Loucy (cell line): ENCODE data around the gene URI1.

Source experiments
- H2AFZ ChIP-seq: fragments of 200-600 bp; sonication (generic); 2 replicates; pipeline ENCODE4 v1.6.0; 2016; ENCODE audit warnings: antibody characterized with exemption, mild to moderate bottlenecking, low read length, moderate library complexity
- H3F3A ChIP-seq: fragments of 200-600 bp; 2 replicates; pipeline ENCODE4 v1.6.0; 2016; ENCODE audit warnings: antibody characterized with exemption, low read depth, mild to moderate bottlenecking
- H3K27me3 ChIP-seq: fragments of 200-600 bp; sonication (generic); 2 replicates; pipeline ENCODE4 v1.6.1; 2014; ENCODE audit warnings: low read length, mild to moderate bottlenecking; ENCODE audit not compliant: insufficient read depth, poor library complexity, severe bottlenecking
- H3K36me3 ChIP-seq: fragments of 200-600 bp; sonication (generic); 2 replicates; pipeline ENCODE4 v1.6.1; 2016; ENCODE audit warnings: low read length; ENCODE audit not compliant: insufficient read depth
- H3K4me1 ChIP-seq: fragments of 200-600 bp; sonication (generic); 2 replicates; pipeline ENCODE4 v1.5.1; 2014; ENCODE audit warnings: low read length, mild to moderate bottlenecking; ENCODE audit not compliant: insufficient read depth, poor library complexity, severe bottlenecking
- H3K4me2 ChIP-seq: fragments of 200-600 bp; sonication (generic); 2 replicates; pipeline ENCODE4 v1.6.0; 2014; ENCODE audit warnings: antibody characterized with exemption, low read length, low read depth, mild to moderate bottlenecking; ENCODE audit not compliant: poor library complexity, severe bottlenecking
- H3K4me3 ChIP-seq: fragments of 200-600 bp; sonication (generic); 2 replicates; pipeline ENCODE4 v1.5.1; 2014; ENCODE audit warnings: low read length, mild to moderate bottlenecking, mixed read lengths; ENCODE audit not compliant: poor library complexity, severe bottlenecking
- H3K79me2 ChIP-seq: fragments of 200-600 bp; sonication (generic); 2 replicates; pipeline ENCODE4 v1.6.1; 2014; ENCODE audit warnings: low read length; ENCODE audit not compliant: insufficient read depth
- H3K9ac ChIP-seq: fragments of 200-600 bp; sonication (generic); 2 replicates; pipeline ENCODE4 v1.6.0; 2014; ENCODE audit warnings: mild to moderate bottlenecking, low read depth, low read length, moderate library complexity; ENCODE audit not compliant: poor library complexity, severe bottlenecking
- H3K9me2 ChIP-seq: fragments of 200-600 bp; sonication (generic); replicated peaks from 2 replicates; pipeline ENCODE4 v1.6.1; 2016; ENCODE audit warnings: low read depth, low read length, mixed read lengths
- H3K9me3 ChIP-seq: fragments of 200-600 bp; sonication (generic); 2 replicates; pipeline ENCODE4 v1.6.1; 2014; ENCODE audit warnings: mild to moderate bottlenecking, antibody characterized with exemption, low read length, low read depth; ENCODE audit not compliant: insufficient read depth
- H4K20me1 ChIP-seq: fragments of 200-600 bp; sonication (generic); 2 replicates; pipeline ENCODE4 v1.6.0; 2014; ENCODE audit warnings: antibody characterized with exemption, low read length, mild to moderate bottlenecking; ENCODE audit not compliant: insufficient read depth, poor library complexity, severe bottlenecking
- EZH2phosphoT487 ChIP-seq: fragments of 200-600 bp; IDR thresholded peaks from 2 replicates; pipeline ENCODE4 v1.6.1; 2018; ENCODE audit warnings: antibody characterized with exemption, mild to moderate bottlenecking, moderate library complexity, borderline replicate concordance
- TF ChIP-seq, protein P1 (sequence below): fragments of 200-600 bp; sonication (generic); conservative IDR thresholded peaks from 2 replicates; pipeline ENCODE4 v1.5.1; 2014; ENCODE audit warnings: mild to moderate bottlenecking, antibody characterized with exemption, low read length

Gene URI1

DNA sequence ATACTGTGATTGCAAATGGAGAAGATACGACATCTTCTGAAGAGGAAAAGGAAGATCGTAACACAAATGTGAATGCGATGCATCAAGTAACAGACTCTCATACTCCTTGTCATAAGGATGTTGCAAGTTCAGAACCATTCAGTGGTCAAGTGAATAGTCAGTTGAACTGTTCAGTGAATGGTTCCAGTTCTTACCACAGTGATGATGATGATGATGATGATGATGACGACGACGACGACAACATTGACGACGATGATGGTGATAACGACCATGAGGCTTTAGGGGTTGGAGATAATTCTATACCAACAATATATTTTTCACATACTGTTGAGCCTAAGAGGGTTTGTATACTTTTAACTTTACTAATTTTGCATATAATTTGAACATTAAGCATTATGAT is 67.0 kb downstream of the URI1 start:
- peaks cover 18% of the 10 kb centered on the region for H3K79me2 ChIP-seq
- no peaks in the 10 kb centered on the region for H3K9me2 ChIP-seq
- no peak overlapping the region for H3K4me3 ChIP-seq
- peaks cover 37% of the 10 kb centered on the region for H4K20me1 ChIP-seq
- peaks cover 34% of the 10 kb centered on the region for H3K4me1 ChIP-seq
- no peak overlapping the region for H3K4me2 ChIP-seq
- TF ChIP-seq, protein P1, sequence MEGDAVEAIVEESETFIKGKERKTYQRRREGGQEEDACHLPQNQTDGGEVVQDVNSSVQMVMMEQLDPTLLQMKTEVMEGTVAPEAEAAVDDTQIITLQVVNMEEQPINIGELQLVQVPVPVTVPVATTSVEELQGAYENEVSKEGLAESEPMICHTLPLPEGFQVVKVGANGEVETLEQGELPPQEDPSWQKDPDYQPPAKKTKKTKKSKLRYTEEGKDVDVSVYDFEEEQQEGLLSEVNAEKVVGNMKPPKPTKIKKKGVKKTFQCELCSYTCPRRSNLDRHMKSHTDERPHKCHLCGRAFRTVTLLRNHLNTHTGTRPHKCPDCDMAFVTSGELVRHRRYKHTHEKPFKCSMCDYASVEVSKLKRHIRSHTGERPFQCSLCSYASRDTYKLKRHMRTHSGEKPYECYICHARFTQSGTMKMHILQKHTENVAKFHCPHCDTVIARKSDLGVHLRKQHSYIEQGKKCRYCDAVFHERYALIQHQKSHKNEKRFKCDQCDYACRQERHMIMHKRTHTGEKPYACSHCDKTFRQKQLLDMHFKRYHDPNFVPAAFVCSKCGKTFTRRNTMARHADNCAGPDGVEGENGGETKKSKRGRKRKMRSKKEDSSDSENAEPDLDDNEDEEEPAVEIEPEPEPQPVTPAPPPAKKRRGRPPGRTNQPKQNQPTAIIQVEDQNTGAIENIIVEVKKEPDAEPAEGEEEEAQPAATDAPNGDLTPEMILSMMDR, result no peak
- no peak for TF ChIP-seq EZH2phosphoT487
- H2AFZ ChIP-seq, result no peak overlapping the region
- peaks cover 13% of the 10 kb centered on the region for H3F3A ChIP-seq
- H3K27me3 ChIP-seq, result no peaks in the 10 kb centered on the region
- no peaks in the 10 kb centered on the region for H3K9me3 ChIP-seq
- no peak overlapping the region for H3K9ac ChIP-seq
- H3K36me3 ChIP-seq, result peaks cover 60% of the 10 kb centered on the region

DNA sequence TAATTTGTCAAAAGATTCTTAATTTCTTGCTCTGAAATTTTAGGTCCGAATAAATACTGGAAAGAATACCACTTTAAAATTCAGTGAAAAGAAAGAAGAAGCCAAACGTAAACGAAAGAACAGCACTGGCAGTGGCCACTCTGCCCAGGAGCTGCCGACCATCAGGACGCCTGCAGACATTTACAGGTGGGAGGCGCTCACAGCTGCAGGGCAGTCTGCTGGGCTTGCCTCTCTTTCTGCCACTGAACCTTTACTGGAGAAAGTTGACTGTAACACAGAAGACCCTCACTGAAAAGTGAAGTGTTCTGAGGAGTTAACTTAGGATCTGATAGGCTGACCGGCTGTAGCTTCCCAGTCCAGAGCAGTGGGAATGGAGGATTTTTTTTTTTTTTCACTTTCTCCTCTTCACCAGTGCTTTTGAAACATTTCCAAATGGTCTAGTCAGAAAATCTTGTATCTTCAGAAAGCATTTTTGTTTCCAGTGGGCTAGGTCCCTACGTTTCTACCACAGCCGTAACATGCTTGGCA is 69.1 kb downstream of the URI1 start:
- Histone ChIP-seq H3K9ac (no peak overlapping the region), H3K36me3 (peaks cover 75% of the 10 kb centered on the region), H3K4me1 (peaks cover 13% of the 10 kb centered on the region), H3K9me3 (no peaks in the 10 kb centered on the region), H3K4me2 (no peak overlapping the region), H4K20me1 (peaks cover 17% of the 10 kb centered on the region), H3F3A (peaks cover 2% of the 10 kb centered on the region), H2AFZ (no peak overlapping the region), H3K9me2 (no peaks in the 10 kb centered on the region), H3K27me3 (no peaks in the 10 kb centered on the region), H3K4me3 (no peak overlapping the region), H3K79me2 (peaks cover 6% of the 10 kb centered on the region; the same call in 1 of the 2 replicates)
- TF ChIP-seq EZH2phosphoT487, result no peak
- TF ChIP-seq, protein P1, result no peak; the same call in 1 of the 2 replicates

DNA sequence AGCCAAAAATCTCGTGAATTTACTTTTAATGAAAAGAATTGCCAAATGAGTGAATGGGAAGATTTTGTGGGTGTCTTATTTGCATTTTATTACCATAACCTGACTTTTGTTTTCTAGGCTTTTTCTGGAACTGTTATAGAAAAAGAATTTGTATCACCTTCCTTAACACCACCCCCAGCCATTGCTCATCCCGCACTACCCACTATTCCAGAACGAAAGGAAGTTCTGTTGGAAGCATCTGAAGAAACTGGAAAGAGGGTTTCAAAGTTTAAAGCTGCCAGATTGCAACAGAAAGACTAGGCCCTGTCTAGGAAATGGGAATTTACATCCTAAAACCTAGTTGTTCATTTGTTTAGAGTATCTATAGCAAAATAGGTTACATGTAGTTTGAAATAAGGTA is 72.7 kb downstream of the URI1 start:
- peaks cover 59% of the 10 kb centered on the region for H3K36me3 ChIP-seq
- H3K9me2 ChIP-seq, result no peaks in the 10 kb centered on the region

More for the DNA sequence above, 72.7 kb downstream of the URI1 start:
- H3F3A ChIP-seq, result no peaks in the 10 kb centered on the region
- no peaks in the 10 kb centered on the region for H4K20me1 ChIP-seq
- no peaks in the 10 kb centered on the region for H3K79me2 ChIP-seq
- H3K27me3 ChIP-seq, result no peaks in the 10 kb centered on the region
- TF ChIP-seq, protein P1, result no peak
- TF ChIP-seq EZH2phosphoT487, result no peak
- no peak overlapping the region for H3K4me3 ChIP-seq
- H3K4me1 ChIP-seq, result no peaks in the 10 kb centered on the region
- H3K9ac ChIP-seq, result no peak overlapping the region
- H2AFZ ChIP-seq, result no peak overlapping the region
- no peaks in the 10 kb centered on the region for H3K9me3 ChIP-seq
- H3K4me2 ChIP-seq, result no peak overlapping the region
